Measurements from ENCODE around the gene FBXL19. TPM values are rescaled to one million over a fixed set of nuclear protein-coding genes. Genes with fewer than 3 reads are reported as not detected.
A peak's percentile ranks its signal among the peaks of the same experiment; 100 is the strongest.

FBXL19 gene
- total and polyA plus RNA-seq, 9 of the 15 experiments (the other 6 are each of a cell fraction or from before 2014, with no cell fraction given): 0.13 to 48.0 (median 13.5) TPM; not detected in 1

DNA sequence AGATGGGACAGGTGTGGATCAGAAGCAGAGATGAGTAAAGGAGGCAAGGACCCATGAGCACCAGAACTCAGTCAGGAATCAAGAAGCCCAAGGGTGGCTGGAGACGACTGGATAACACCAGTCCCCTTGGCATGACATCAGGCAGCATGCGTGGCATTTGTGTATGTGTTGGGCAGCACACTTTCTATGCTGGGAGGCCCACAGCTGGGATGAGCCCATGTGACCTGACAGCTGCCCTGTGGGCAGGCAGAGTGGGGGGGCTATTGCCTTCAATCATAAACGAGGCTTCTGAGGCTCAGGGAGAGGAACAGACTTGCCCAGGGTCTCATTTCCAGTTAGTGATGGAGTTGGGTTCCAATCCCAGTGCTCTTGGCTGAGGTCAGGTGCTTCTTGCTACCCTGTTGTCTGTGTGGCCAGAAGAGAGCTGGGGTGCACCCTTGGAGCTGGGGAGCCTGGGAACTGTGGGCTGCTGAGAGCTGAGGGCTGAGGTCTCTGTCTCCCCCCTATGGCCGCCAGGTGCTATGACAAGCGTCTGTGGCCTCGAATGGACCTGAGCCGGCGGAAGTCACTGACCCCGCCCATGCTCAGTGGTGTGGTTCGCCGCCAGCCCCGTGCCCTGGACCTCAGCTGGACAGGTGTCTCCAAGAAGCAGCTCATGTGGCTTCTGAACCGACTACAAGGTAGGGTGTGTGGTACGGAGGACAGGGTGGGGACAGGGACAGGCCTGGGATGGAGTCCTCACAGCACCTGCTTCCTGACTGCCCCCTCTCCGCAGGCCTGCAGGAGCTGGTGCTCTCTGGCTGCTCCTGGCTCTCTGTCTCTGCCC lies 18.4 kb downstream of the FBXL19 start (continued):
- TF ChIP-seq, protein P1, sequence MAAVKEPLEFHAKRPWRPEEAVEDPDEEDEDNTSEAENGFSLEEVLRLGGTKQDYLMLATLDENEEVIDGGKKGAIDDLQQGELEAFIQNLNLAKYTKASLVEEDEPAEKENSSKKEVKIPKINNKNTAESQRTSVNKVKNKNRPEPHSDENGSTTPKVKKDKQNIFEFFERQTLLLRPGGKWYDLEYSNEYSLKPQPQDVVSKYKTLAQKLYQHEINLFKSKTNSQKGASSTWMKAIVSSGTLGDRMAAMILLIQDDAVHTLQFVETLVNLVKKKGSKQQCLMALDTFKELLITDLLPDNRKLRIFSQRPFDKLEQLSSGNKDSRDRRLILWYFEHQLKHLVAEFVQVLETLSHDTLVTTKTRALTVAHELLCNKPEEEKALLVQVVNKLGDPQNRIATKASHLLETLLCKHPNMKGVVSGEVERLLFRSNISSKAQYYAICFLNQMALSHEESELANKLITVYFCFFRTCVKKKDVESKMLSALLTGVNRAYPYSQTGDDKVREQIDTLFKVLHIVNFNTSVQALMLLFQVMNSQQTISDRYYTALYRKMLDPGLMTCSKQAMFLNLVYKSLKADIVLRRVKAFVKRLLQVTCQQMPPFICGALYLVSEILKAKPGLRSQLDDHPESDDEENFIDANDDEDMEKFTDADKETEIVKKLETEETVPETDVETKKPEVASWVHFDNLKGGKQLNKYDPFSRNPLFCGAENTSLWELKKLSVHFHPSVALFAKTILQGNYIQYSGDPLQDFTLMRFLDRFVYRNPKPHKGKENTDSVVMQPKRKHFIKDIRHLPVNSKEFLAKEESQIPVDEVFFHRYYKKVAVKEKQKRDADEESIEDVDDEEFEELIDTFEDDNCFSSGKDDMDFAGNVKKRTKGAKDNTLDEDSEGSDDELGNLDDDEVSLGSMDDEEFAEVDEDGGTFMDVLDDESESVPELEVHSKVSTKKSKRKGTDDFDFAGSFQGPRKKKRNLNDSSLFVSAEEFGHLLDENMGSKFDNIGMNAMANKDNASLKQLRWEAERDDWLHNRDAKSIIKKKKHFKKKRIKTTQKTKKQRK (IDR thresholded peaks at IDR 0.05; ENCODE audit: borderline replicate concordance, low read depth, low read length): no peak
- TF ChIP-seq NRF1 (conservative IDR thresholded peaks at IDR 0.05 in 1 of 2, IDR thresholded peaks at IDR 0.05 in 1 of 2): peak; percentile 86 to 89
- TF ChIP-seq GABPB1 (CRISPR knock-in tag; IDR thresholded peaks at IDR 0.05): peak; percentile 75; the same call in 1 of the 2 replicates
- TF ChIP-seq ZNF217 (CRISPR knock-in tag; IDR thresholded peaks at IDR 0.05): 0 out of 2 replicates have a peak, but pooled peaks have one; percentile 71
- TF ChIP-seq SMAD3 (CRISPR knock-in tag; conservative IDR thresholded peaks at IDR 0.05): no peak
- peak; percentile 22; the same call in 1 of the 2 replicates for TF ChIP-seq ERF (CRISPR knock-in tag; IDR thresholded peaks at IDR 0.05)
- peak; percentile 60; the same call in 1 of the 2 replicates for TF ChIP-seq RB1 (IDR thresholded peaks at IDR 0.05; ENCODE audit: low read depth)
- TF ChIP-seq HNRNPH1 (optimal IDR thresholded peaks at IDR 0.05; ENCODE audit: low read depth, low read length): no peak
- no peak for TF ChIP-seq KAT8 (IDR thresholded peaks at IDR 0.05; ENCODE audit: low read depth)
- no peak for TF ChIP-seq POLR3G (IDR thresholded peaks at IDR 0.05; ENCODE audit: extremely low read depth, insufficient read length, insufficient replicate concordance)
- TF ChIP-seq L3MBTL2 (IDR thresholded peaks at IDR 0.05): peak; percentile 39; the same call in 1 of the 2 replicates
- TF ChIP-seq ZNF589 (CRISPR knock-in tag; IDR thresholded peaks at IDR 0.05; ENCODE audit: low read depth): no peak
- TF ChIP-seq, protein P2, sequence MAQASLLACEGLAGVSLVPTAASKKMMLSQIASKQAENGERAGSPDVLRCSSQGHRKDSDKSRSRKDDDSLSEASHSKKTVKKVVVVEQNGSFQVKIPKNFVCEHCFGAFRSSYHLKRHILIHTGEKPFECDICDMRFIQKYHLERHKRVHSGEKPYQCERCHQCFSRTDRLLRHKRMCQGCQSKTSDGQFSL (CRISPR knock-in tag; IDR thresholded peaks at IDR 0.05): peak; percentile 95
- TF ChIP-seq, protein P2 (tag; IDR thresholded peaks at IDR 0.05): peak in 1 of 2 experiments; percentile 75; a peak in 2 of 4 replicates
- peak; percentile 47; the same call in 1 of the 2 replicates for TF ChIP-seq ESRRA (IDR thresholded peaks at IDR 0.05; ENCODE audit: borderline replicate concordance, low read depth)
- 0 out of 2 replicates have a peak, but pooled peaks have one; percentile 20 for TF ChIP-seq ZNF384 (IDR thresholded peaks at IDR 0.05; ENCODE audit: low read depth, low read length)
- TF ChIP-seq YBX1 (IDR thresholded peaks at IDR 0.05): no peak
- TF ChIP-seq HDAC1 (IDR thresholded peaks at IDR 0.05): 0 out of 4 replicates have a peak, but pooled peaks of 1 of the 2 experiments have one; percentile 8
- no peak for TF ChIP-seq KAT7 (CRISPR knock-in tag; IDR thresholded peaks at IDR 0.05; ENCODE audit: borderline replicate concordance)

Measured in K562 (cell line).